ENCODE results near the gene NUDCD3. TPM values are rescaled to one million over a fixed set of nuclear protein-coding genes. Genes with fewer than 3 reads are reported as not detected.
A peak's percentile ranks its signal among the peaks of the same experiment; 100 is the strongest.

NUDCD3 gene
- total RNA-seq: 10 to 100 TPM; 70.6 to 75.1 TPM
- long read RNA-seq, donor 1, full-length matches to known transcripts: 19 of 30 reads
- long read RNA-seq, donor 1, partial matches to known transcripts: 3 of 30 reads
- long read RNA-seq, donor 1, other reads (novel, unspliced or antisense): 8 of 30 reads
- long read RNA-seq, donor 2, full-length matches to known transcripts: 28 of 46 reads
- long read RNA-seq, donor 2, partial matches to known transcripts: 0 of 46 reads
- long read RNA-seq, donor 2, other reads (novel, unspliced or antisense): 18 of 46 reads

- DNase-seq (ENCODE audit: low spot score): peak; percentile 95
- intact Hi-C loops (cut with DNase I): no loop called here
These were observed at the start of gene NUDCD3 for GRCh38 chr7:44490351-44491200. NUDCD3 (minus strand) TSS chr7:44490658; CDS start chr7:44490600, 58 bp downstream.

GRCh38 chr7:44539669-44540506, 49.4 kb upstream of the NUDCD3 start:
- intact Hi-C loops (cut with DNase I): no loop called here

GRCh38 chr7:44538798-44539668, 48.6 kb upstream of the NUDCD3 start:
- intact Hi-C loops (cut with DNase I): no loop called here
- no peak for DNase-seq (ENCODE audit: low spot score)

More at GRCh38 chr7:44539669-44540506, 49.4 kb upstream of the NUDCD3 start:
- DNase-seq (ENCODE audit: low spot score): no peak

GRCh38 chr7:44538093-44538797, 47.8 kb upstream of the NUDCD3 start:
- intact Hi-C loops (cut with DNase I): no loop called here

GRCh38 chr7:44537442-44537841, 47.0 kb upstream of the NUDCD3 start:
- no peak for DNase-seq (ENCODE audit: low spot score)
- intact Hi-C loops (cut with DNase I): no loop called here

More at GRCh38 chr7:44538093-44538797, 47.8 kb upstream of the NUDCD3 start:
- DNase-seq (ENCODE audit: low spot score): no peak

GRCh38 chr7:44536090-44536489, 45.6 kb upstream of the NUDCD3 start:
- no peak for DNase-seq (ENCODE audit: low spot score)
- intact Hi-C loops (cut with DNase I): no loop called here

GRCh38 chr7:44535348-44536064, 45.0 kb upstream of the NUDCD3 start:
- intact Hi-C loops (cut with DNase I): no loop called here
- DNase-seq (ENCODE audit: low spot score): no peak

GRCh38 chr7:44534501-44534900, 44.0 kb upstream of the NUDCD3 start:
- intact Hi-C loops (cut with DNase I): no loop called here
- no peak for DNase-seq (ENCODE audit: low spot score)

- no peak for DNase-seq (ENCODE audit: low spot score)
- intact Hi-C loops (cut with DNase I): no loop called here
These were observed 43.6 kb upstream of the NUDCD3 start for GRCh38 chr7:44534087-44534486.

- no peak for DNase-seq (ENCODE audit: low spot score)
- intact Hi-C loops (cut with DNase I): no loop called here
These were observed 43.0 kb upstream of the NUDCD3 start for GRCh38 chr7:44533301-44534055.

GRCh38 chr7:44531421-44532380, 41.2 kb upstream of the NUDCD3 start:
- no peak for DNase-seq (ENCODE audit: low spot score)
- intact Hi-C loops (cut with DNase I): no loop called here

GRCh38 chr7:44530990-44531389, 40.5 kb upstream of the NUDCD3 start:
- DNase-seq (ENCODE audit: low spot score): no peak
- intact Hi-C loops (cut with DNase I): no loop called here

GRCh38 chr7:44524811-44525388, 34.4 kb upstream of the NUDCD3 start:
- intact Hi-C loops (cut with DNase I): no loop called here
- DNase-seq (ENCODE audit: low spot score): no peak

- intact Hi-C loops (cut with DNase I): no loop called here
- no peak for DNase-seq (ENCODE audit: low spot score)
These were observed 31.9 kb upstream of the NUDCD3 start for GRCh38 chr7:44522315-44522714.

- DNase-seq (ENCODE audit: low spot score): no peak
- intact Hi-C loops (cut with DNase I): no loop called here
These were observed 31.1 kb upstream of the NUDCD3 start for GRCh38 chr7:44521347-44522095.

Data from posterior vena cava (tissue), 2 donors.